Spinal cord (tissue), 10 donors: ENCODE results near the gene ARHGAP31. TPM values are rescaled to one million over a fixed set of nuclear protein-coding genes. Genes with fewer than 3 reads are reported as not detected.
"Not testable (repeated sequence)": the region's sequence is repeated elsewhere in the genome, so short reads cannot be mapped to it uniquely, and the experiment has no call there.

Experiments
- DNase-seq, 6 donors: peaks; one replicate each; pipeline versions ENCODE4 v3.0.0 to v3.0.0-alpha.2; 2013 to 2015; ENCODE audit warnings: low spot score in 6 of 6, low read depth in 4 of 6
- H3K27ac ChIP-seq: one replicate; pipeline ENCODE4 v1.5.1; 2013; ENCODE audit warnings: low read depth, low read length, control low read depth
- H3K27me3 ChIP-seq: one replicate; pipeline ENCODE4 v1.6.1; 2013; ENCODE audit warnings: low read length; ENCODE audit not compliant: control insufficient read depth, insufficient read depth
- H3K36me3 ChIP-seq: one replicate; pipeline ENCODE4 v1.6.1; 2013; ENCODE audit warnings: low read length; ENCODE audit not compliant: control insufficient read depth, insufficient read depth
- H3K4me1 ChIP-seq: one replicate; pipeline ENCODE4 v1.6.1; 2013; ENCODE audit warnings: low read length; ENCODE audit not compliant: control insufficient read depth, insufficient read depth
- H3K4me3 ChIP-seq: one replicate; pipeline ENCODE4 v1.5.1; 2013; ENCODE audit warnings: low read depth, low read length, control low read depth
- H3K9me3 ChIP-seq: one replicate; pipeline ENCODE4 v1.6.1; 2013; ENCODE audit warnings: low read length; ENCODE audit not compliant: control insufficient read depth, insufficient read depth
- WGBS: methylation state at CpG from one replicate; pipeline ENCODE4 v1.1.5; 2013; ENCODE audit warnings: missing lambda C conversion rate; ENCODE audit not compliant: insufficient coverage; 5-methylcytosine and 5-hydroxymethylcytosine counted together
- polyA plus RNA-seq, 2 donors: library from polyadenylated mRNA; unstranded; fragments of 120-200 nt; gene quantifications; one replicate each; pipeline ENCODE4 v1.2.1, GENCODE V29; 2013; ENCODE audit not compliant: insufficient read length in 2 of 2
- total RNA-seq, 2 donors: library from RNA; depleted of rRNA in 1 of 2; stranded (reverse); fragments of 120-200 nt in 1 of 2; fragments of >200 nt in 1 of 2; gene quantifications; one replicate each; pipeline versions ENCODE4 v1.2.3 to v1.2.4, GENCODE V29; 2013 to 2014
- donor health status: healthy.

ARHGAP31 gene
- total and polyA plus RNA-seq, 4 donors = 15.0 to 27.9 (median 21.4) TPM

- H3K4me3 ChIP-seq = no peak overlapping the region
- DNase-seq = no peak
- H3K36me3 ChIP-seq = peaks cover 4% of the 10 kb centered on the region
- no peaks in the 10 kb centered on the region for H3K9me3 ChIP-seq
- no peaks in the 10 kb centered on the region for H3K4me1 ChIP-seq
- 62% methylated on average over 3 of the region's 3 CpGs for WGBS
- no peaks in the 10 kb centered on the region for H3K27me3 ChIP-seq
- H3K27ac ChIP-seq = no peak overlapping the region
Observed at GRCh38 chr3:119365418-119365817, 71.2 kb downstream of the ARHGAP31 start.

- Histone ChIP-seq H3K27me3 (no peaks in the 10 kb centered on the region), H3K9me3 (no peaks in the 10 kb centered on the region), H3K4me1 (no peaks in the 10 kb centered on the region), H3K36me3 (peaks cover 4% of the 10 kb centered on the region), H3K27ac (no peak overlapping the region), H3K4me3 (no peak overlapping the region)
- DNase-seq = no peak
- 100% methylated on average over 1 of the region's 2 CpGs for WGBS
Observed at GRCh38 chr3:119367000-119367399, 72.8 kb downstream of the ARHGAP31 start.

DNA sequence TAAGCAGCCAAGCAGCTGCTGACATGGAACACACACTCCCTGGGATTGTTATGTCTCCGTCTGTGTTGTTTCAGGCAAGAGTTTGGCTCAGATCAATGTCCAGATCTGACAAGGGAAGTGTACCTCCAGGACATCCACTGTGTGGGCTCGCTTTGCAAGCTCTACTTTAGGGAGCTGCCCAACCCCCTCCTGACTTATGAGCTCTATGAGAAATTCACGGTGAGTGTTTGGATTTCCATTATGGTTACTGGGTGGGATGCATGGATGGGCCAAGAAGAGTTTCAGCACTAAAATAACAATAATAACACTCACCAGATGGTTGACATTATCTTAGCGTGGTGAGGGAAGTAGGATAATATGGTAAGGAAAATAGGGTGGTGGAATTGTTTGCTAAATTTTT is 74.1 kb downstream of the ARHGAP31 start:
- Histone ChIP-seq H3K27ac (no peak overlapping the region), H3K9me3 (no peaks in the 10 kb centered on the region), H3K27me3 (no peaks in the 10 kb centered on the region), H3K4me1 (no peaks in the 10 kb centered on the region), H3K4me3 (no peak overlapping the region), H3K36me3 (peaks cover 4% of the 10 kb centered on the region)
- 69% methylated on average over 2 of the region's 4 CpGs for WGBS
- peak in 1 of 6 donors; percentile 51 for DNase-seq

DNA sequence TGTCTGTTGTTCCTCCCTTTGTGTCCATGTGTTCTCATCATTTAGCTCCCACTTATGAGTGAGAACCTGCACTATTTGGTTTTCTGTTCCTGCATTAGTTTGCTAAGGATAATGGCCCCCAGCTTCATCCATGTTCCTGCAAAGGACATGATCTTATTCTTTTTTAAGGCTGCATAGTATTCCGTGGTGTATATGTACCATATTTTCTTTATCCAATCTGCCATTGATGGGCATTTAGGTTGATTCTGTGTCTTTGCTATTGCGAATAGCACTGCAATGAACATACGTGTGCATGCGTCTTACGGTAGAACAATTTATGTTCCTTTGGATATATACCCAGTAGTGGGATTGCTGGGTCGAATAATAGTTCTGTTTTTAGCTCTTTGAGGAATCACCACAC is 77.6 kb downstream of the ARHGAP31 start:
- H3K27ac ChIP-seq, H3K36me3 ChIP-seq, H3K9me3 ChIP-seq, H3K27me3 ChIP-seq, H3K4me3 ChIP-seq, H3K4me1 ChIP-seq, DNase-seq: not testable (repeated sequence)
- WGBS = no CpG with 5 or more reads among the region's 6 CpGs

DNA sequence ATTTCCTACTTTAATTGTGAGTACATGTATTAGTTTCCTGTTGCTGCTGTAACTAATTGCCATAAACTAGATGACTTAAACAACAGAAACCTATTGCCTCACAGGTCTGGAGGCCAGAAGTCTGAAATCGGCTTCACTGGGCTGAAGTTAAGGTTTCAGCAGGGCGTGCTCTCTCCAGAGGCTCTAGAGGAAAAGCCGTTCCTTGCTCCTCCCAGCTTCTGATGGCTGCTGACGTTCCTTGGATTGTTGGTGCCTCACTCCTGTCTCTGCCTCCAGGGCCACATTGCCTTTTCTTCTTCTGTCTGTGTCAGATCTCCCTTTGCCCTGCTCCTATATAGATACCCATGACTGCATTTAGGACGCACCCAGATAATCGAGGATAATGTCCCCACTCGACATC is 80.9 kb downstream of the ARHGAP31 start:
- H3K27ac ChIP-seq = no peak overlapping the region
- no peaks in the 10 kb centered on the region for H3K4me1 ChIP-seq
- H3K9me3 ChIP-seq = no peaks in the 10 kb centered on the region
- no peaks in the 10 kb centered on the region for H3K27me3 ChIP-seq
- no peak for DNase-seq
- no peak overlapping the region for H3K4me3 ChIP-seq
- H3K36me3 ChIP-seq = no peaks in the 10 kb centered on the region
- WGBS = 94% methylated on average over 7 of the region's 7 CpGs

GRCh38 chr3:119375510-119375909 is 81.3 kb downstream of the ARHGAP31 start:
- no peaks in the 10 kb centered on the region for H3K9me3 ChIP-seq
- H3K27me3 ChIP-seq = no peaks in the 10 kb centered on the region
- no peaks in the 10 kb centered on the region for H3K4me1 ChIP-seq
- DNase-seq = no peak
- no peak overlapping the region for H3K4me3 ChIP-seq
- H3K36me3 ChIP-seq = no peaks in the 10 kb centered on the region
- WGBS = 100% methylated on average over 1 of the region's 4 CpGs
- no peak overlapping the region for H3K27ac ChIP-seq

DNA sequence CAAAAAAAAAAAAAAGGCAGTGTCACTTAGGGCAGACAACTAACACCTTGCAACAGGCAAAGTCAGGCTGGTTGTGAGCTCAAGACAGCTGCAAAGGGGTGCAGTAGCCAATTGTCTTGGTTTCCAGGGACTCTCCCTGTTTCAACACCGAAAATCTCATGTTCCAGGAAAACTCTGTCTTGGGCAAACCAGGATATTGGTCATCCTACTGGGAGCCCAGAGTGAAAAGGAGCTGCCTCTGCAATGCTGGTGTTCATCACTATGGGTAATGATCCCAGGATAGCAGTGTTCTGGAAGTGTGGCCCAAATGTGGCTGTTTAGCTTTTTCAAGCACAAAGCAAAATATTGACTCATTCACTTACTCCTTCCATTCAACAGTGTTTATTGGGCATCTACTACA is 82.6 kb downstream of the ARHGAP31 start:
- Histone ChIP-seq H3K9me3 (no peaks in the 10 kb centered on the region), H3K27me3 (no peaks in the 10 kb centered on the region), H3K36me3 (peaks cover 3% of the 10 kb centered on the region), H3K27ac (no peak overlapping the region), H3K4me1 (no peaks in the 10 kb centered on the region), H3K4me3 (no peak overlapping the region)
- no peak for DNase-seq
- 90% methylated on average over 1 of the region's 1 CpG for WGBS

- no peaks in the 10 kb centered on the region for H3K4me1 ChIP-seq
- DNase-seq = no peak
- H3K4me3 ChIP-seq = no peak overlapping the region
- peaks cover 8% of the 10 kb centered on the region for H3K36me3 ChIP-seq
- 100% methylated on average over 3 of the region's 8 CpGs for WGBS
- H3K27ac ChIP-seq = no peak overlapping the region
- no peaks in the 10 kb centered on the region for H3K9me3 ChIP-seq
- H3K27me3 ChIP-seq = no peaks in the 10 kb centered on the region
Observed at GRCh38 chr3:119378259-119378803, 84.1 kb downstream of the ARHGAP31 start.

DNA sequence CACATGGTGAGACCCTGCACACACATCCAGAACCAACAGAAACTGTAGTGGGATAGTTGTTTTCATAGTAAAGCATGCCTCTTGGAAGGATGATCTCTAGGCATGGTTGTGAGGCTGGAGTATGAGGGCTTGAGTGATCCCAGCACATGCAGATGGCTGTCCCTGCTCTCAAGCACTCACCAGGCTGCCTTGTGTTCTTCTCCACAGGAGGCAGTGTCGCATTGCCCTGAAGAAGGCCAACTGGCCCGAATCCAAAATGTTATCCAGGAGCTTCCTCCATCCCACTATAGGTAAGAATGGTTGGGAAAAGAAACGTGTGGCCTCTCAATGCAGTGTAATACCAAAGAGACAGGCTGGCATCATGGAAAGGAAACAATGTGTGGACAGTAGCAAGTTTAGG is 86.5 kb downstream of the ARHGAP31 start:
- no peak for DNase-seq
- Histone ChIP-seq H3K27ac (no peak overlapping the region), H3K36me3 (peaks cover 8% of the 10 kb centered on the region), H3K27me3 (no peaks in the 10 kb centered on the region), H3K4me1 (no peaks in the 10 kb centered on the region), H3K4me3 (no peak overlapping the region), H3K9me3 (no peaks in the 10 kb centered on the region)
- no CpG with 5 or more reads among the region's 3 CpGs for WGBS

- H3K4me3 ChIP-seq = no peak overlapping the region
- 100% methylated on average over 6 of the region's 7 CpGs for WGBS
- H3K9me3 ChIP-seq = no peaks in the 10 kb centered on the region
- H3K27me3 ChIP-seq = no peaks in the 10 kb centered on the region
- H3K36me3 ChIP-seq = peaks cover 8% of the 10 kb centered on the region
- DNase-seq = no peak
- H3K27ac ChIP-seq = no peak overlapping the region
- H3K4me1 ChIP-seq = no peaks in the 10 kb centered on the region
Observed at GRCh38 chr3:119382134-119382533, 88.0 kb downstream of the ARHGAP31 start.
